ENCODE results near the gene EHMT1.

Gene EHMT1

DNA sequence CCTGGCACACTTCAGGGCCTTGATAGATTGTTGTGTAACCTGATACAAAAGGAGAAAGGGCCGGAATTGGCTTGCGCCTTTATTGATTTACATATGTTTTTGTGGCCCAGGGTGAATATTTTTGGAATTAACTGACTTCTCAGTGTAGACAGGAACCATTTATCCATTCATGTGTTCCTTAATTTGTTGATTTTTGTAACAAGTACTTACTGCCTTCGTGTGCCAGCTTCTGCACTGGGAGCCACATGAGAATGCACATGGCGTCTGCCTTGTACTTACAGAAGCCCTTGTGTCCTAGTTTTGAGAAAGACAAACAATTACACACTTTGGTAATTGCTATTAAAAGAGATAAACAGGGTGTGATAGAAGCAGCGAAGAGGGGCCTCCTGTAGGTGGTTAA, 26.4 kb downstream of the EHMT1 start:
- Mint-ChIP-seq H3K4me3 (no peak overlapping the region), H3K27ac (no peak overlapping the region), H3K27me3 (no peaks in the 10 kb centered on the region), H3K9me3 (no peaks in the 10 kb centered on the region), H3K4me1 (peaks cover 60% of the 10 kb centered on the region)
- DNase-seq (no peak), ATAC-seq (no peak)

DNA sequence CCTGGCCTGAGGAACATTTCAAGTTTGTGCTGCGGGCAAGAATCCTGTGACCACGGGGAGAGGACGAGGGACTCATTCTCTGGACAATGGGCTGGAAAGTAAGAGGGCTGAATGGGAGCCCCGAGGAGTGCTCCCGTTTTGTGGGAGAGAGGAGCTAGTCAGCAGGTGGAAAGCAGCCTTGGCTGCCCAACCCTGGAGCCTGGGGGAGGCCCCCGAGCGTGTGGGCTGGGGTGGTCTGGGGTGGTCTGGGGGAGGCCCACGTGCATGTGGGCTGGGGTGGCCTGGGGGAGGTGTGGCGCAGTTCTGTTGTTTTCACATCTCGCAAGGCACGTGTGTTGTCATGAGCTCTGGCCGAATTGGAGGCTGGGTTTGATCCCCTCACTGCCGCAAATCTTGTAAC, 27.5 kb downstream of the EHMT1 start:
- no peaks in the 10 kb centered on the region for H3K9me3 Mint-ChIP-seq
- no peak for ATAC-seq
- H3K4me1 Mint-ChIP-seq, result peaks cover 55% of the 10 kb centered on the region
- no peak overlapping the region for H3K4me3 Mint-ChIP-seq
- no peaks in the 10 kb centered on the region for H3K27me3 Mint-ChIP-seq
- peak overlapping the region in 1 of 2 donors; percentile 77 for H3K27ac Mint-ChIP-seq
- no peak for DNase-seq

DNA sequence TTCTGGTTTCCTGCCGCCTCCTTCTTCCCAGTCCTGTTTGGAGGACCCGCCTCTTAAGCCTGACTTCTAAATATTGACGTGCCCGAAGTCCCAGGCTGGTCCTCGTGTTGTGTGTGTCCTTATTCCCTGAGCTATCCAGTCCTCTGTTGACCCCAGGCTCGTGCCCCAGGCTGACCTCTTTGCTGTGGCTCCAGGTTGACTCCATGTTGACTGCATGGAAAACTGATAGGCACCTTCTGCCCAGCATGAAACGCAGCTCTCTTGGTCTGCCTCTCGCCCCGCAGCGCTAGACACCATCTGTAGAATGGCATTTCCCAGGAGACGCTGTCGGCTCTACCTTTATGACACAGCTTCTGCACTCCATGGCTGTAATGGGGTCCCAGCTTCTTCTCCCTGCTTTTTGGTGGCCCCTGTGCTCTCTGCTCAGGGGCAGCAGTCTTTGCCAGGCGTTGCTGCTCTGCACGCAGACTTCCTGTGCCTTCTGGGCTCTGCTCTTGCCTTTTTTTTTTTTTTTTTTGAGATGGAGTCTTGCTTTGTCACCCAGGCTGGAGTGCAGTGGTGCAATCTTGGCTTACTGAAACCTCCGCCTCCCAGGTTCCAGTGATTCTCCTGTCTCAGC, 28.4 kb downstream of the EHMT1 start:
- no peaks in the 10 kb centered on the region for H3K27me3 Mint-ChIP-seq
- H3K4me1 Mint-ChIP-seq, result peaks cover 51% of the 10 kb centered on the region
- H3K4me3 Mint-ChIP-seq, result peak overlapping the region in 1 of 2 donors; percentile 45
- DNase-seq (no peak), ATAC-seq (no peak)
- no peaks in the 10 kb centered on the region for H3K9me3 Mint-ChIP-seq
- peak overlapping the region in 1 of 2 donors; percentile 43 for H3K27ac Mint-ChIP-seq

DNA sequence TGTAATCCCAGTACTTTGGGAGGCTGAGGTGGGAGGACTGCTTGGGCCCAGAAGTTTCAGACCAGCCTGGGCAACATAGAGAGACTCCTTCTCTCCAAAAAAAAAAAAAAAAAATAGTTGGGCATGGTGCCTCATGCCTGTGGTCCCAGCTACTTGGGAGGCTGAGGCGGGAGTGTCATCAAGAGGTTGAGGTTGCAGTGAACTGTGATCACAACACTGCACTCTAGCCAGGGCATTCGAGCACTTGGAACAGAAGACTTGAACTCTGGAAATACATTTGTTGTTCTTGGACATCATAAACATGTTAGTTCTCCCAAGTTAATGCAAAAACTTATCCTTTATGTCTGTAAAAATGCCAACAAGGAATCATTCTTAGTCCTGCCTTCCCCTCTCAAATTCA, 29.6 kb downstream of the EHMT1 start:
- Mint-ChIP-seq H3K4me1 (peaks cover 51% of the 10 kb centered on the region), H3K27ac (no peak overlapping the region), H3K9me3 (no peaks in the 10 kb centered on the region), H3K4me3 (no peak overlapping the region), H3K27me3 (no peaks in the 10 kb centered on the region)
- DNase-seq (no peak), ATAC-seq (no peak)

DNA sequence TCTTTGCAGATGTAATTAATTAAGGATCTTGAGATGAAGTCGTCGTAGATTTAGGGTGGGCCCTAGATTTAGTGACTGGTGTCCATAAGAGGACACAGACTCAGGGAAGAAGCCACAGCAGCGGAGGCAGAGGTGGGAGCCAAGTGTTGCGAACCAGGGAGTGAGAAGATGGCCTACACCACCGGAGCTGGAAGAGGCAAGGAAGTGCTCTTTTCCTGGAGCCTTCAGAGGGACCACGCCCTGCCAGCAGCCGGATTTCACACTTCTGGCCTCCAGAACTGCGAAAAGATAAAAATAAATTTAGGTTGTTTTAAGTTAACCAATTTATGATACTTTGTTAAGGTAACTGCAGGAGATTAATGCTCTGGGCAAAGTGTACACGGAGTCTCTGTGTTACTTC, 30.7 kb downstream of the EHMT1 start:
- no peaks in the 10 kb centered on the region for H3K27me3 Mint-ChIP-seq
- H3K4me3 Mint-ChIP-seq, result no peak overlapping the region
- no peak for ATAC-seq
- H3K9me3 Mint-ChIP-seq, result no peaks in the 10 kb centered on the region
- H3K27ac Mint-ChIP-seq, result no peak overlapping the region
- no peak for DNase-seq
- H3K4me1 Mint-ChIP-seq, result peaks cover 42% of the 10 kb centered on the region

DNA sequence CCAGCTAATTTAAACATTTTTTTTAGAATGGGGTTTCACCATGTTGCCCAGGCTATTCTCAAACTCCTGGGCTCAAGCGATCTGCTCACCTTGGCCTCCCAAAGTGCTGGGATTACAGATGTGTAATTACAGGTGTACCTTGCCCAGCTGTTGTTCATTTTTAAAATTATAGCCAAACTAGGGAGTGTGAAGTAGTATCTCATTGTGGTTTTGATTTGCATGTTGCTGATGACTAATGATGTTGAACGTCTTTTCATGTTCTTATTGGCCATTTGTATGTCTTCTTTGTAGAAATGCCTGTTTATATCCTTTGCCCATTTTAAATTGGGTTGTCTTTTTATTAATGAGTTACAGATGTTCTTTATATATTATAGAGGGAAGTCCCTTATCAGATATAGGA, 31.5 kb downstream of the EHMT1 start:
- Mint-ChIP-seq H3K4me3 (no peak overlapping the region), H3K4me1 (peaks cover 42% of the 10 kb centered on the region), H3K27ac (no peak overlapping the region), H3K9me3 (no peaks in the 10 kb centered on the region), H3K27me3 (no peaks in the 10 kb centered on the region)
- DNase-seq, result no peak
- peak; percentile 42 for ATAC-seq

DNA sequence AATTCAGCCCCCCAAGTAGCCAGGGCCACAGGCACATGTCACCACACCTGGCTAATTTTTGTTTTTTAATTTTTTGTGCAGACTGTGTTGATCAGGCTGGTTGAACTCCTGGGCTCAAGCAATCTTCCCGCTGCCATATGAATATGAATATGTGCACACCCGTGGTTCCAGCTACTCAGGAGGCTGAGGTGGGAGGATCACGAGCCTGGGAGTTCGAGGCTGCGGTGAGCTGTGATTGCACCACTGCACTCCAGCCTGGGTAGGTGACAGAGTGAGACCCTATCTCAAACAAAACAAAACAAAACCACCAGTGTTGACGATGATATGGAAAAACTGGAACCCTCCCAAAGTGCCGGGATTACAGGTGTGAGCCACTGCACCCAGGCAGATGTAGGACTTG, 32.0 kb downstream of the EHMT1 start:
- no peaks in the 10 kb centered on the region for H3K9me3 Mint-ChIP-seq
- no peaks in the 10 kb centered on the region for H3K27me3 Mint-ChIP-seq
- H3K4me3 Mint-ChIP-seq, result no peak overlapping the region
- DNase-seq, result no peak
- H3K4me1 Mint-ChIP-seq, result peaks cover 42% of the 10 kb centered on the region
- ATAC-seq, result no peak
- H3K27ac Mint-ChIP-seq, result no peak overlapping the region

DNA sequence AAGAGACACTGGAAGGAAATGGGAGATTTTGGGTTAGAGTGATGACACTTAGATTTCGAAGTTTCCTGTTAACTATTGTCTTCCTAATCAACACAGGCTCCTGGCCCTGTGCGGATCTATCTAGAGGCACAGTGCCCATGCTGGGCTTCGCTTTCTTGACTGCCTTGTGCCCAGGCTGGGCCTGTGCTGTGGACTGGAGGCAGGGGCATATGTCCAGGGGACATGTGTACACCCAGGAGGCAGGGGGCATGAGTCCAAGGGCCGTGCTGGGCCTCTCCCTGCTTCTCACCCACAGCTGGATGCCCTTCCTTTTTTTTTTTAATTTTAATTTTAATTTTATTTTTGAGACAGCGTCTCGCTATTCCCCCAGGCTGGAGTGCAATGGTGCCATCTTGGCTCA, 37.6 kb downstream of the EHMT1 start:
- H3K4me1 Mint-ChIP-seq, result peaks cover 32% of the 10 kb centered on the region
- no peak overlapping the region for H3K27ac Mint-ChIP-seq
- no peak for ATAC-seq
- DNase-seq, result no peak
- H3K4me3 Mint-ChIP-seq, result no peak overlapping the region
- no peaks in the 10 kb centered on the region for H3K27me3 Mint-ChIP-seq
- H3K9me3 Mint-ChIP-seq, result no peaks in the 10 kb centered on the region

DNA sequence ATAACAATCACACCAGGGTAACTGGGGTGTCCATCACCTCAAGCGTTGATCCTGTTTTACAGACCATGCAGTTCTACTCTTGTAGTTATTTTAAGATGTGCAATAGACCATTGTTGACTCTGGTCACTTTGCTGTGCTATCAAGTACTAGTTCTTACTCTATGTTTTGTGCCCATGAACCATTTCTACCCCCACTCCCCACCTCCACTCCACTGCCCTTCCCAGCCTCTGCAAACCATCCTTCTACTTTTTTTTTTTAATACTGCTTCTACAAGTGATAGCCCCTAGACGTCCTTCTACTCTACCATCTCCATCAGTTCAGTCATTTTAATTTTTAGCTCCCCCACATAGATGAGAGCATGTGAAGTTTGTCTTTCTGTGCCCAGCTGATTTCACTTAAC, 38.8 kb downstream of the EHMT1 start:
- ATAC-seq, result no peak
- H3K4me3 Mint-ChIP-seq, result no peak overlapping the region
- H3K27ac Mint-ChIP-seq, result no peak overlapping the region
- no peak for DNase-seq
- H3K9me3 Mint-ChIP-seq, result no peaks in the 10 kb centered on the region
- no peaks in the 10 kb centered on the region for H3K27me3 Mint-ChIP-seq
- peaks cover 32% of the 10 kb centered on the region for H3K4me1 Mint-ChIP-seq

DNA sequence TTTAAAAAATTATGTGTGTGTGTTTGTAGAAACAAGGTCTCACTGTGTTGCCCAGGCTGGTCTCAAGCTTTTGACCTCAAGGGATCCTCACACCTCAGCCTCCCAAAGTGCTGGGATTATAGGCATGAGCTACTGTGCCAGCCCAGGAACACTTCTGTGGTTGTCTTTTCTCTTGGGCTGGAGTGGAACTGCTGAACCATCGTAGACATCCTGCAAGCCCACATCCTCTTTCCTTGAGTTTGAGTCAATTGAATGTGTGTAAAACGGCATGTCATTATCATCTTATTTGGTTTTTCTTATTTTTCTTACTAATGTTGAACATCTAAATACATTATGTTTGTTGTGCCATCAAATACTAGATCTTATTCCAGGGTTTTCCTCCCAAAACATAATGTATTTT, 40.0 kb downstream of the EHMT1 start:
- H3K27me3 Mint-ChIP-seq, result no peaks in the 10 kb centered on the region
- ATAC-seq (no peak), DNase-seq (no peak)
- H3K27ac Mint-ChIP-seq, result no peak overlapping the region
- no peaks in the 10 kb centered on the region for H3K9me3 Mint-ChIP-seq
- H3K4me1 Mint-ChIP-seq, result peaks cover 33% of the 10 kb centered on the region
- no peak overlapping the region for H3K4me3 Mint-ChIP-seq

DNA sequence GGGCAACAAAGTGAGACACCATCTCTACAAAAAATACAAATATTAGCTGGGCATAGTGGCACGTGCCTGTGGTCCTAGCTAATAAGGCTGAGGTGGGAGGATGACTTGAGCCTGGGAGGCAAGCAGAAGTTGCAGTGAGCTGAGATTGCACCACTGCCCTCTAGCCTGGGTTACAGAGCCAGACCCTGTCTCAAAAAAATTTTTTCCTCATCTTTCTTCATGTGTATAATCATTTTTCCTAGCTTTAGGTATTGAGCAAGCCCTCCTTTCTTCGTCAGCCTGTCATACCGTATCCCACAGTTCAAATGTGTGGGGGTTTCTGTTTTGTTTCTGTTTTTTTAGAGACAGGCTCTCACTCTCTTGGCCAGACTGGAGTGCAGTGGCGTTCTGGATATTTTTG, 41.3 kb downstream of the EHMT1 start:
- H3K9me3 Mint-ChIP-seq, result no peaks in the 10 kb centered on the region
- DNase-seq, result no peak
- peak overlapping the region in 1 of 2 donors; percentile 72 for H3K27ac Mint-ChIP-seq
- H3K4me1 Mint-ChIP-seq, result peaks cover 45% of the 10 kb centered on the region
- no peak overlapping the region for H3K4me3 Mint-ChIP-seq
- ATAC-seq, result no peak
- no peaks in the 10 kb centered on the region for H3K27me3 Mint-ChIP-seq

DNA sequence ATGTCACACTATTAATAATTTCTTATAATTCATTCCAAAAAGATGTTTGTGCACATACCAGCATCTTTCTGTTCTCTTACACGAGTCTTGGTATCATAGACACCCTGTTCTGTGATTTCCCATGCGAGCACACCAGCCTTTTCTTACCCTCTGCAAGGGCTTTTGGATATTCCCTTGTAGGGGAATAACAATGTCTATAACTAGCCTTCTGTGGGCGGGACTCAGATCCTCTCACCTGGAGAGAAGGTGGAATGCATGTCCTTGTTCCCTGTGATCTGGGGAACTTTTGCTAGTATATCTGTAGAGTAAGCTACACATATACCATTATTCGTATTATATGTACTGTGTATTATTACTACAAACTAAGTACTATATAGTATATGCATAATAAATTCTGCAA, 44.8 kb downstream of the EHMT1 start:
- H3K4me1 Mint-ChIP-seq, result peaks cover 58% of the 10 kb centered on the region
- no peak overlapping the region for H3K27ac Mint-ChIP-seq
- ATAC-seq (no peak), DNase-seq (no peak)
- H3K4me3 Mint-ChIP-seq, result no peak overlapping the region
- H3K27me3 Mint-ChIP-seq, result no peaks in the 10 kb centered on the region
- H3K9me3 Mint-ChIP-seq, result no peaks in the 10 kb centered on the region

DNA sequence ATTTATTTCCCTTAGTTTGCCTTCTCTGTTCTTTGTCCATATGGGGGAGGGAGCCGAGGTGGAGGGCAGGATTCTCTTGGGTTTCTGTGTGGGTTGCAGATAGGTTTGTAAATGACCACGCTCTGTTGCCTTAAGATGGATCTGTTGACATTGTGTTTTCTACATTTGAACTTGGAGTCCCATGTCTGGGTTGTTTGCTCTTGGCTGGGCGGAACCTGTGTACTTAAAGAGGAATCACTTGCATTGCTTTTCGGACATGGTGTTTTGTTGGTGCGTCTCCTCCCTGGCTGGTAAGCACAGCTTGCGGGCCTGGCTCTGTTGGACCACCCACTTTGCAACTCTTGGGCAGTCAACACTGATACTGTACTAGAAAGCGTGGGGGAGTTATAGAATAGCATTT, 45.9 kb downstream of the EHMT1 start:
- Mint-ChIP-seq H3K4me1 (peaks cover 60% of the 10 kb centered on the region), H3K27me3 (no peaks in the 10 kb centered on the region), H3K4me3 (no peak overlapping the region), H3K9me3 (no peaks in the 10 kb centered on the region), H3K27ac (no peak overlapping the region)
- no peak for ATAC-seq
- DNase-seq, result no peak

DNA sequence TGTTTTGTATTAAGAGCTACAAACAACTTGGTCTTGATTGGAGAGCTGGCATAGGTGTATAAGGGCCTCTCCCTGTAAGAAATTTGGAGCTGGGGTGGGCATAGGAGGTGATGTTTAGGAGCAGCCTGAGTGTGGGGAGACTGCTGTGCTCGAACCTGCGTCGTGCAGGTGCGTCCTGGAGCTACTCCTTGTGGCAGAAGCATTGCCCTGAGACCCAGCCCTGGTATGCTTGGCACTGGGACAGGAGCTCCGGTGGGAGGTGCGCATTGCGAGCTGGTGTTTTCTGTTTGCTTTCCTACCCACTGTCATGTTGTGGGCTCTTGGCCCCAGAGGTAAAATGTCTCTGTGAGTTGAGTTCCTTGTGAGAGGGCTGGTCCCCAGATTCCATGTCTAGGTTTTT, 46.4 kb downstream of the EHMT1 start:
- H3K4me3 Mint-ChIP-seq, result no peak overlapping the region
- H3K4me1 Mint-ChIP-seq, result peaks cover 55% of the 10 kb centered on the region

DNA sequence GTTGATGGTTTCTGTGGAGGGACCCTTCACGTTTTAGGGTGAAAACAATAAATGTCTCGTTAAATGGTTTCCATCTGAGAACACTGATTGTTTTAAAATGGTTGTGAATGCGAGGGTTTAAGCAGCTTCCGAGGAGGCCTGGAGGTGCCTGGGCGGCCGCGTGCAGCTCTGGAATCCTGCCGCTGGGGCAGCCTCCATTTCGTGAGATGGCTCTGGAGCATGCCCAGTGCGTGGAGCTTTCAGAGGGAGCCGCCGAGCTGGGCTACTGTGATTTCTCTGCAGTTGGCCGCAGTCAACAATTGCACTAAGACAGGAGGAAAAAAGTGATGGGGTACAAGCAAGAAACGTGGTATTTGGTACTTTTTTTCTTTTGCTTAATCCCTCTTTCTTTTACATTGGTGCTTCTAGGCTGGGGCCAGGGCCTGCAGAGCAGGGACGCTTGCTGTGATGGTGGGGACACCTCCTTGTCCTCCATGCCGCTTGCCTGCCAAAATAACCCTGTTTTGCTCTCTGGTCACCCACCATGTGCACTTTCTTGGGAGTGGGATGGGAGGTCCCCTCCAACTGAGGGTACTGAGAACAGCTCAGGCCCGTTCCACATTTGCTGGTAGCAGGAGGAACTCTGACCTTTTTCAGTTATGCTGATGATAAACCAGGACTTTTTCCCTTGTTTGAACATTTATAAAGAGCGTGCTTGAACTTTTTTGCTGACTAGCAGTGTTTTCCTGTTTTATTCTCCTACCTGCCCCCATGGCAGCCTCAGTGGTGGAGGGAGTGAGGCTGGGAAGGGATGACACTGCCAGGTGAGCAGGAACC, 47.1 kb downstream of the EHMT1 start:
- Mint-ChIP-seq H3K4me1 (peaks cover 57% of the 10 kb centered on the region), H3K9me3 (no peaks in the 10 kb centered on the region), H3K27ac (no peak overlapping the region), H3K27me3 (no peaks in the 10 kb centered on the region), H3K4me3 (no peak overlapping the region)
- DNase-seq, result no peak
- no peak for ATAC-seq

More for the DNA sequence above, 46.4 kb downstream of the EHMT1 start:
- no peak for ATAC-seq
- no peaks in the 10 kb centered on the region for H3K27me3 Mint-ChIP-seq
- no peak for DNase-seq
- no peaks in the 10 kb centered on the region for H3K9me3 Mint-ChIP-seq
- no peak overlapping the region for H3K27ac Mint-ChIP-seq

DNA sequence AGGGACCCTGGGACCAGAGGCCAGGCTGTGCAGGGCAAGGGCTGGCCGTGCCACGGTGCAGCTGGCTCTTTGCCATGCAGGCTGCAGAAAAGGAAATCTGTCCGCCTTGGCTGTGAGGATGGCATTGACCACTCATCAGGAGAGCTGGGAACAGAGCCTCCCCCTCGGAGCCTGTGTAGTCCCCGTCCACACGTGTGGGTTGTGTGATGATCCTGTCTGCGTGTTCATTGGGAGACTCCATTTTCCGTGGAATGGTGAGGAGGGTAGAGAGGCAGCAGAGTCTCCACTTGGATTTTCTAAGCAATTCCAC, 47.7 kb downstream of the EHMT1 start:
- ATAC-seq (no peak), DNase-seq (no peak)
- H3K9me3 Mint-ChIP-seq, result no peaks in the 10 kb centered on the region
- no peak overlapping the region for H3K4me3 Mint-ChIP-seq
- no peaks in the 10 kb centered on the region for H3K27me3 Mint-ChIP-seq
- H3K4me1 Mint-ChIP-seq, result peaks cover 57% of the 10 kb centered on the region
- H3K27ac Mint-ChIP-seq, result no peak overlapping the region
